HCT116 (cell line): ENCODE data around the gene ARHGEF12. TPM values are rescaled to one million over a fixed set of nuclear protein-coding genes. Genes with fewer than 3 reads are reported as not detected.

Experiments used
- ATAC-seq: fragments of 200-7000 bp; cut with Tn5 transposase; 2 replicates; pipeline ENCODE4 v1.9.1; 2020; ENCODE audit warnings: mild to moderate bottlenecking, moderate library complexity
- BruUV-seq: library from RNA; stranded (reverse); fragments of 400-500 nt; replicated peaks from 2 replicates; lab custom pipeline; 2021; lab: Mats Ljungman, UMichigan
- CTCF ChIA-PET: fragments of 300-600 bp; sonication (Branson Sonifier 250); formaldehyde crosslinking; loops from one replicate; lab custom pipeline; 2021; ENCODE audit warnings: antibody characterized with exemption; lab: Charles Lee
- POLR2A ChIA-PET: fragments of 300-600, 350-600 bp; sonication (Branson Sonifier 250); formaldehyde crosslinking; loops from one replicate; lab custom pipeline; 2021; ENCODE audit warnings: antibody characterized with exemption; lab: Charles Lee
- RAD21 ChIA-PET, 2 experiments: fragments of 300-600 bp; sonication (Branson Sonifier 250); formaldehyde crosslinking; loops; one replicate each; lab custom pipeline; 2023; ENCODE audit warnings: low total read pairs in 2 of 2; ENCODE audit not compliant: uncharacterized antibody in 2 of 2, unreplicated experiment in 2 of 2, low non-redundant PET in 1 of 2; lab: Charles Lee
- DNase-seq: peaks from one replicate; pipeline ENCODE4 v3.0.0-alpha.2; 2010; ENCODE audit warnings: low read depth, low spot score
- H2AFZ ChIP-seq: fragments of 200-600 bp; shearing (Covaris generic), sonication (generic); 2 replicates; pipeline ENCODE4 v1.6.1; 2017; ENCODE audit warnings: low read depth, mixed run types, mixed read lengths, antibody characterized with exemption, low read length; ENCODE audit not compliant: poor library complexity, severe bottlenecking
- H3K27ac ChIP-seq: 2 replicates; pipeline ENCODE4 v1.5.1; 2012; ENCODE audit warnings: low read depth, low read length
- H3K27me3 ChIP-seq: fragments of 200-600 bp; sonication (generic); 2 replicates; pipeline ENCODE4 v1.6.1; 2016; ENCODE audit warnings: mixed run types, low read length, mixed read lengths; ENCODE audit not compliant: insufficient read depth
- H3K36me3 ChIP-seq, 2 experiments: fragments of 200-500 bp in 1 of 2; fragments of 200-600 bp in 1 of 2; sonication (Bioruptor generic) in 1 of 2; sonication (generic) in 1 of 2; 2 replicates each; pipeline versions ENCODE4 v1.5.1 to v1.6.1; 2014 to 2016; ENCODE audit warnings: low read length in 2 of 2, inconsistent platforms in 1 of 2, mixed read lengths in 1 of 2, mixed run types in 1 of 2; ENCODE audit not compliant: insufficient read depth in 2 of 2, control insufficient read depth in 1 of 2
- H3K4me1 ChIP-seq, 2 experiments: fragments of 200-600 bp in 1 of 2; sonication (generic) in 1 of 2; 2 replicates each; pipeline versions ENCODE4 v1.5.1 to v1.6.1; 2012 to 2017; ENCODE audit warnings: low read length in 2 of 2, inconsistent platforms in 1 of 2, mild to moderate bottlenecking in 1 of 2, mixed read lengths in 1 of 2, mixed run types in 1 of 2, moderate library complexity in 1 of 2; ENCODE audit not compliant: insufficient read depth in 2 of 2, control insufficient read depth in 1 of 2
- H3K4me2 ChIP-seq: fragments of 200-600 bp; sonication (generic); 2 replicates; pipeline ENCODE4 v1.6.1; 2017; ENCODE audit warnings: mixed run types, low read length, mixed read lengths
- H3K4me3 ChIP-seq, 2 experiments: fragments of 200-600 bp in 1 of 2; sonication (generic) in 1 of 2; replicated peaks in 1 of 2; 2 replicates each; pipeline ENCODE4 v1.5.1; 2011 to 2016; ENCODE audit warnings: low read length in 2 of 2, control low read depth in 1 of 2, low read depth in 1 of 2, mild to moderate bottlenecking in 1 of 2, mixed read lengths in 1 of 2, mixed run types in 1 of 2
- H3K79me2 ChIP-seq: fragments of 200-600 bp; sonication (generic); 2 replicates; pipeline ENCODE4 v1.6.1; 2017; ENCODE audit warnings: mild to moderate bottlenecking, mixed run types, low read length, moderate library complexity, mixed read lengths; ENCODE audit not compliant: insufficient read depth
- H3K9ac ChIP-seq: fragments of 200-600 bp; sonication (generic); 2 replicates; pipeline ENCODE4 v1.6.1; 2016; ENCODE audit warnings: low read length, mixed read lengths
- H3K9me2 ChIP-seq: fragments of 200-600 bp; sonication (generic), shearing (Covaris generic); 2 replicates; pipeline ENCODE4 v1.6.1; 2017; ENCODE audit warnings: mixed run types, mild to moderate bottlenecking, moderate library complexity; ENCODE audit not compliant: insufficient read depth
- H3K9me3 ChIP-seq, 2 experiments: fragments of 200-500 bp in 1 of 2; fragments of 200-600 bp in 1 of 2; sonication (Bioruptor generic) in 1 of 2; sonication (generic) in 1 of 2; 2 replicates each; pipeline ENCODE4 v1.6.1; 2014 to 2017; ENCODE audit warnings: low read length in 2 of 2, mixed read lengths in 2 of 2, inconsistent platforms in 1 of 2, low read depth in 1 of 2, mild to moderate bottlenecking in 1 of 2, mixed run types in 1 of 2, moderate library complexity in 1 of 2; ENCODE audit not compliant: control insufficient read depth in 1 of 2, insufficient read depth in 1 of 2
- H4K20me1 ChIP-seq: fragments of 200-600 bp; sonication (generic), shearing (Covaris generic); 2 replicates; pipeline ENCODE4 v1.6.1; 2017; ENCODE audit warnings: mixed run types, mild to moderate bottlenecking, moderate library complexity; ENCODE audit not compliant: insufficient read depth
- EGR1 ChIP-seq: IDR thresholded peaks from 2 replicates; pipeline ENCODE4 v1.6.1; 2012; ENCODE audit warnings: low read depth
- ELF1 ChIP-seq: IDR thresholded peaks from 2 replicates; pipeline ENCODE4 v1.6.1; 2012; ENCODE audit warnings: low read depth, borderline replicate concordance
- EZH2phosphoT487 ChIP-seq: fragments of 200-600 bp; IDR thresholded peaks from 2 replicates; pipeline ENCODE4 v1.6.1; 2018; ENCODE audit warnings: antibody characterized with exemption, borderline replicate concordance
- FOSL1 ChIP-seq: IDR thresholded peaks from 2 replicates; pipeline ENCODE4 v1.6.1; 2012; ENCODE audit warnings: low read depth
- POLR2A ChIP-seq: IDR thresholded peaks from 2 replicates; pipeline ENCODE4 v1.7.0; 2011; ENCODE audit warnings: borderline replicate concordance; ENCODE audit not compliant: insufficient read depth, insufficient read length; ENCODE audit errors: extremely low read depth
- RAD21 ChIP-seq: IDR thresholded peaks from 2 replicates; pipeline ENCODE4 v1.6.1; 2012; ENCODE audit warnings: low read depth, mild to moderate bottlenecking
- SRF ChIP-seq: IDR thresholded peaks from 2 replicates; pipeline ENCODE4 v1.6.1; 2012; ENCODE audit warnings: low read depth
- TCF7L2 ChIP-seq: IDR thresholded peaks from 2 replicates; pipeline ENCODE4 v1.7.0; 2011; ENCODE audit warnings: borderline replicate concordance, inconsistent platforms; ENCODE audit not compliant: insufficient read depth, insufficient read length; ENCODE audit errors: extremely low read depth
- YY1 ChIP-seq: IDR thresholded peaks from 2 replicates; pipeline ENCODE4 v1.6.1; 2011; ENCODE audit warnings: low read length, low read depth, moderate library complexity, mild to moderate bottlenecking; ENCODE audit not compliant: insufficient replicate concordance; ENCODE audit errors: extremely low read depth
- ZFX ChIP-seq: fragments of 450-650 bp; IDR thresholded peaks from 2 replicates; pipeline ENCODE4 v1.6.1; 2017
- ZNF274 ChIP-seq: fragments of 200-500 bp; sonication (Bioruptor generic); IDR thresholded peaks from 2 replicates; pipeline ENCODE4 v1.6.1; 2014; ENCODE audit warnings: mild to moderate bottlenecking, low read depth, low read length, inconsistent platforms
- intact Hi-C: fragments of 100-400 bp; cut with micrococcal nuclease; formaldehyde crosslinking; loops from 2 replicates; pipeline ENCODE4 v1.10.0; 2022
- total RNA-seq: library from RNA; stranded (reverse); gene quantifications from one replicate; pipeline ENCODE4 v1.2.1, GENCODE V29; 2021; ENCODE audit not compliant: unreplicated experiment
- TF ChIP-seq, protein P1 (sequence below): IDR thresholded peaks from 2 replicates; pipeline ENCODE4 v1.6.1; 2012; ENCODE audit warnings: low read depth
- TF ChIP-seq, protein P2 (sequence below), 3 experiments: fragments of 200-600 bp in 1 of 3; sonication (generic) in 1 of 3; IDR thresholded peaks in 2 of 3; conservative IDR thresholded peaks in 1 of 3; 2 replicates each; pipeline ENCODE4 v1.5.1; 2012 to 2017; ENCODE audit warnings: low read depth in 2 of 3, low read length in 2 of 3, antibody characterized with exemption in 1 of 3, borderline replicate concordance in 1 of 3, control low read depth in 1 of 3, mild to moderate bottlenecking in 1 of 3, mixed read lengths in 1 of 3, mixed run types in 1 of 3, moderate library complexity in 1 of 3; ENCODE audit not compliant: insufficient read depth in 1 of 3
- TF ChIP-seq, protein P3 (sequence below): IDR thresholded peaks from 2 replicates; pipeline ENCODE4 v1.6.1; 2012

Gene ARHGEF12
- total RNA-seq, 1 experiment from 2014 or later = 81.4 TPM

DNA sequence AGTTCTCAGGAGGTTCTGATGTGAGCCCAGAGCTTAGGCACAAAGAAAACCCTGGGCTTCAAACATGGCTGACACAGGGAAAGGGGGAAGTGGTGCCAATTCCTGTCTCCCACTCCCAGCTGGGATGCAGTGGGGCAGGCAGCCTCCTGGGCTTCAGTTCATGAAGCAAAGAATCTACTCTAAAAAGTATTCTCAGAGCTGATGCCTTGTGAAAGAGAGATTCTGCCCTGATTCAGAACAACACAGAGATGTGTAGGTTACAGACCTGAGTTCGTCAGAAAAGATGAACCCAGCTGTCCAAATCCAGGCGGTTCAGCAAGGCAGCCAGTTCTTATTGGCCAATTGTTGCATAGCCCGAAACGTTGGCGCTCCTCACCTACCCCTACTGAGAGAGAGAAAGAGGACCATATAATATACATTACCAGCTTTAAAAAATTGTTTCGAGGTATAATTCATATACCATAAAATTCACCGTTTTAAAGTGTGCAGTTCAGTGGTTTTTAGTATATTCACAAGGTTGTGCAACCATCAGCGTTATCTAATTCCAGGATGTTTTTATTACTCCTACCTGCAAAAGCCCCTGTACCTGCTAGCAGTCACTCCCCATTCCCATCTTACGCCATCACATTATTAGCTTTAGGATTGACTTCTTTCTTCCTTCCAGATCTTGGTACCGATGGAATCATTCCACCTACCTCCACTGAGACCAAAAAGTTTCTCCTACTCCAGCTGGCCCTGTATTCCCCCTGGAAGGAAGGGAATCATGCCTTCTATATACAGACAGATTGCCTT is 18.3 kb upstream of the ARHGEF12 start:
- RAD21 ChIA-PET = no interaction called here
- no peaks in the 10 kb centered on the region for H3K27me3 ChIP-seq
- intact Hi-C loops = no loop called here
- no peaks in the 10 kb centered on the region for H3K79me2 ChIP-seq
- no peaks in the 10 kb centered on the region for H4K20me1 ChIP-seq
- no peaks in the 10 kb centered on the region for H3K36me3 ChIP-seq
- peak overlapping the region; percentile 70 for H3K4me2 ChIP-seq
- H3K9me2 ChIP-seq = no peaks in the 10 kb centered on the region
- ATAC-seq = no peak
- TF ChIP-seq FOSL1 = no peak
- no peak for TF ChIP-seq TCF7L2
- H3K9ac ChIP-seq = no peak overlapping the region
- no peaks in the 10 kb centered on the region for H3K9me3 ChIP-seq
- peak overlapping the region; percentile 21; the same call in 1 of the 2 replicates for H3K27ac ChIP-seq
- BruUV-seq = no TSS peak
- POLR2A ChIA-PET = no interaction called here
- no peak for DNase-seq
- H2AFZ ChIP-seq = no peak overlapping the region
- CTCF ChIA-PET = interaction anchor here (1.1 to 2.1 kb wide), 5 partner anchors 11 to 18 kb away, joined by 4 to 9 read pairs (median 6); partner anchors contain the start of gene ARHGEF12
- no peak overlapping the region for H3K4me3 ChIP-seq
- H3K4me1 ChIP-seq = peaks cover 20 to 34% of the 10 kb centered on the region in 2 experiments

DNA sequence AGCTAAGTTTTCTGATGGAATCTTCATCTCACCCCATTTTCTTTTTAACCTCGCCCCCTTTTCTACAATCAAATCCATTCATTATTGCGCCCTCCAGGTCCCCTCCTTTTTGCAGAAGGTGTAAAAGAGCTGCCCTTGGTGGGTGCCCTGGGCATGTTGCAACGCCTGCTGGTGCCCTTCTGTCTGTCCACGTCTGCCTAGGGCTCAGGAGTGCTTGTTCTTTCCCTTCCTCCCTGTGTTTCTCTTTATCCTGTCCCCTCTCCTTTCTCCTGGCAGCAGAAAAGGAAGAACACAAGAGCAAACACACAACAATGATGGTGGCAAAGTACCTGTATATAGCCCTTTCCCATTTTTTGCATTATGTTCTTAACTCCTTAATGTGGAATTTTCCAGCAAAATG is 17.3 kb upstream of the ARHGEF12 start:
- no TSS peak for BruUV-seq
- POLR2A ChIA-PET = no interaction called here
- DNase-seq (no peak), ATAC-seq (no peak)
- Histone ChIP-seq H3K9ac (no peak overlapping the region), H4K20me1 (no peaks in the 10 kb centered on the region), H3K79me2 (no peaks in the 10 kb centered on the region), H3K4me1 (peaks cover 20 to 34% of the 10 kb centered on the region in 2 experiments), H3K9me2 (no peaks in the 10 kb centered on the region), H3K9me3 (no peaks in the 10 kb centered on the region), H2AFZ (no peak overlapping the region), H3K4me2 (no peak overlapping the region), H3K27ac (no peak overlapping the region), H3K27me3 (no peaks in the 10 kb centered on the region), H3K4me3 (no peak overlapping the region), H3K36me3 (no peaks in the 10 kb centered on the region)
- RAD21 ChIA-PET = no interaction called here
- intact Hi-C loops = no loop called here
- CTCF ChIA-PET = interaction anchor here (1.4 to 2.1 kb wide), 2 partner anchors 16 to 19 kb away, joined by 4 to 9 read pairs; no protein-coding TSS in a partner anchor
- TF ChIP-seq, protein P1, sequence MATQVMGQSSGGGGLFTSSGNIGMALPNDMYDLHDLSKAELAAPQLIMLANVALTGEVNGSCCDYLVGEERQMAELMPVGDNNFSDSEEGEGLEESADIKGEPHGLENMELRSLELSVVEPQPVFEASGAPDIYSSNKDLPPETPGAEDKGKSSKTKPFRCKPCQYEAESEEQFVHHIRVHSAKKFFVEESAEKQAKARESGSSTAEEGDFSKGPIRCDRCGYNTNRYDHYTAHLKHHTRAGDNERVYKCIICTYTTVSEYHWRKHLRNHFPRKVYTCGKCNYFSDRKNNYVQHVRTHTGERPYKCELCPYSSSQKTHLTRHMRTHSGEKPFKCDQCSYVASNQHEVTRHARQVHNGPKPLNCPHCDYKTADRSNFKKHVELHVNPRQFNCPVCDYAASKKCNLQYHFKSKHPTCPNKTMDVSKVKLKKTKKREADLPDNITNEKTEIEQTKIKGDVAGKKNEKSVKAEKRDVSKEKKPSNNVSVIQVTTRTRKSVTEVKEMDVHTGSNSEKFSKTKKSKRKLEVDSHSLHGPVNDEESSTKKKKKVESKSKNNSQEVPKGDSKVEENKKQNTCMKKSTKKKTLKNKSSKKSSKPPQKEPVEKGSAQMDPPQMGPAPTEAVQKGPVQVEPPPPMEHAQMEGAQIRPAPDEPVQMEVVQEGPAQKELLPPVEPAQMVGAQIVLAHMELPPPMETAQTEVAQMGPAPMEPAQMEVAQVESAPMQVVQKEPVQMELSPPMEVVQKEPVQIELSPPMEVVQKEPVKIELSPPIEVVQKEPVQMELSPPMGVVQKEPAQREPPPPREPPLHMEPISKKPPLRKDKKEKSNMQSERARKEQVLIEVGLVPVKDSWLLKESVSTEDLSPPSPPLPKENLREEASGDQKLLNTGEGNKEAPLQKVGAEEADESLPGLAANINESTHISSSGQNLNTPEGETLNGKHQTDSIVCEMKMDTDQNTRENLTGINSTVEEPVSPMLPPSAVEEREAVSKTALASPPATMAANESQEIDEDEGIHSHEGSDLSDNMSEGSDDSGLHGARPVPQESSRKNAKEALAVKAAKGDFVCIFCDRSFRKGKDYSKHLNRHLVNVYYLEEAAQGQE = no peak
- TF ChIP-seq ZFX (no peak), SRF (no peak), ZNF274 (no peak), EZH2phosphoT487 (no peak), ELF1 (no peak), YY1 (no peak), RAD21 (no peak), POLR2A (no peak), EGR1 (no peak), TCF7L2 (no peak)
- TF ChIP-seq, protein P2, sequence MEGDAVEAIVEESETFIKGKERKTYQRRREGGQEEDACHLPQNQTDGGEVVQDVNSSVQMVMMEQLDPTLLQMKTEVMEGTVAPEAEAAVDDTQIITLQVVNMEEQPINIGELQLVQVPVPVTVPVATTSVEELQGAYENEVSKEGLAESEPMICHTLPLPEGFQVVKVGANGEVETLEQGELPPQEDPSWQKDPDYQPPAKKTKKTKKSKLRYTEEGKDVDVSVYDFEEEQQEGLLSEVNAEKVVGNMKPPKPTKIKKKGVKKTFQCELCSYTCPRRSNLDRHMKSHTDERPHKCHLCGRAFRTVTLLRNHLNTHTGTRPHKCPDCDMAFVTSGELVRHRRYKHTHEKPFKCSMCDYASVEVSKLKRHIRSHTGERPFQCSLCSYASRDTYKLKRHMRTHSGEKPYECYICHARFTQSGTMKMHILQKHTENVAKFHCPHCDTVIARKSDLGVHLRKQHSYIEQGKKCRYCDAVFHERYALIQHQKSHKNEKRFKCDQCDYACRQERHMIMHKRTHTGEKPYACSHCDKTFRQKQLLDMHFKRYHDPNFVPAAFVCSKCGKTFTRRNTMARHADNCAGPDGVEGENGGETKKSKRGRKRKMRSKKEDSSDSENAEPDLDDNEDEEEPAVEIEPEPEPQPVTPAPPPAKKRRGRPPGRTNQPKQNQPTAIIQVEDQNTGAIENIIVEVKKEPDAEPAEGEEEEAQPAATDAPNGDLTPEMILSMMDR (IDR thresholded peaks at IDR 0.05 in 2 of 3, conservative IDR thresholded peaks at IDR 0.05 in 1 of 3; ENCODE audit: borderline replicate concordance in 1 of 3, insufficient read depth in 1 of 3, low read depth in 2 of 3, low read length in 2 of 3) = no peak
- TF ChIP-seq, protein P3, sequence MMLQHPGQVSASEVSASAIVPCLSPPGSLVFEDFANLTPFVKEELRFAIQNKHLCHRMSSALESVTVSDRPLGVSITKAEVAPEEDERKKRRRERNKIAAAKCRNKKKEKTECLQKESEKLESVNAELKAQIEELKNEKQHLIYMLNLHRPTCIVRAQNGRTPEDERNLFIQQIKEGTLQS = no peak
